Liver (tissue), 9 donors: ENCODE data around the gene DIS3L2. TPM values are rescaled to one million over a fixed set of nuclear protein-coding genes. Genes with fewer than 3 reads are reported as not detected.

Experiments
- DNase-seq: peaks from one replicate; pipeline ENCODE4 v3.0.0-alpha.2; 2017; ENCODE audit warnings: low spot score
- H3K27ac ChIP-seq, 2 donors: one replicate each; pipeline ENCODE4 v1.7.0; 2013; ENCODE audit warnings: inconsistent platforms in 2 of 2, low read length in 2 of 2, control low read depth in 1 of 2, low read depth in 1 of 2, mild to moderate bottlenecking in 1 of 2
- H3K27me3 ChIP-seq, 4 donors: one replicate each; pipeline versions ENCODE4 v1.6.1 to v1.7.0; 2013; ENCODE audit warnings: low read length in 3 of 4, inconsistent platforms in 1 of 4, mild to moderate bottlenecking in 1 of 4, moderate library complexity in 1 of 4; ENCODE audit not compliant: control insufficient read depth in 4 of 4, insufficient read depth in 4 of 4
- H3K36me3 ChIP-seq, 4 donors: one replicate each; pipeline versions ENCODE4 v1.6.1 to v1.7.0; 2013; ENCODE audit warnings: low read length in 3 of 4, mild to moderate bottlenecking in 3 of 4, low read depth in 1 of 4, moderate library complexity in 1 of 4; ENCODE audit not compliant: control insufficient read depth in 4 of 4, insufficient read depth in 3 of 4
- H3K4me1 ChIP-seq, 4 donors: one replicate each; pipeline versions ENCODE4 v1.6.1 to v1.7.0; 2013; ENCODE audit warnings: low read length in 3 of 4, mild to moderate bottlenecking in 3 of 4, moderate library complexity in 1 of 4; ENCODE audit not compliant: control insufficient read depth in 4 of 4, insufficient read depth in 4 of 4
- H3K4me3 ChIP-seq, 3 donors: one replicate each; pipeline versions ENCODE4 v1.6.1 to v1.7.0; 2013; ENCODE audit warnings: low read length in 3 of 3, control low read depth in 1 of 3, low read depth in 1 of 3, mild to moderate bottlenecking in 1 of 3
- H3K9ac ChIP-seq, 2 donors: one replicate each; pipeline ENCODE4 v1.7.0; 2013; ENCODE audit warnings: low read length in 2 of 2, mild to moderate bottlenecking in 2 of 2, moderate library complexity in 2 of 2, control low read depth in 1 of 2, low read depth in 1 of 2
- H3K9me3 ChIP-seq, 4 donors: one replicate each; pipeline versions ENCODE4 v1.6.1 to v1.7.0; 2013; ENCODE audit warnings: low read length in 3 of 4; ENCODE audit not compliant: control insufficient read depth in 4 of 4
- EGR1 ChIP-seq, 2 donors: IDR thresholded peaks; 2 replicates each; pipeline ENCODE4 v1.6.1; 2016 to 2018; ENCODE audit warnings: antibody characterized with exemption in 2 of 2, low read depth in 2 of 2
- FOXA1 ChIP-seq: IDR thresholded peaks from 2 replicates; pipeline ENCODE4 v1.6.1; 2016; ENCODE audit warnings: antibody characterized with exemption
- FOXA2 ChIP-seq: IDR thresholded peaks from 2 replicates; pipeline ENCODE4 v1.6.1; 2016; ENCODE audit warnings: antibody characterized with exemption
- GABPA ChIP-seq, 2 donors: IDR thresholded peaks in 1 of 2; conservative IDR thresholded peaks in 1 of 2; 2 replicates each; pipeline ENCODE4 v1.6.1; 2016; ENCODE audit warnings: antibody characterized with exemption in 2 of 2, mild to moderate bottlenecking in 1 of 2, moderate library complexity in 1 of 2
- HNF4A ChIP-seq, 2 donors: conservative IDR thresholded peaks; 2 replicates each; pipeline ENCODE4 v1.6.1; 2016; ENCODE audit warnings: antibody characterized with exemption in 2 of 2, mild to moderate bottlenecking in 2 of 2
- HNF4G ChIP-seq: IDR thresholded peaks from 2 replicates; pipeline ENCODE4 v1.6.1; 2016; ENCODE audit warnings: antibody characterized with exemption
- JUND ChIP-seq, 2 donors: IDR thresholded peaks; 2 replicates each; pipeline ENCODE4 v1.6.1; 2016; ENCODE audit warnings: antibody characterized with exemption in 2 of 2
- NR2F2 ChIP-seq: IDR thresholded peaks from 2 replicates; pipeline ENCODE4 v1.6.1; 2016; ENCODE audit warnings: antibody characterized with exemption
- RAD21 ChIP-seq, 2 donors: IDR thresholded peaks; 2 replicates each; pipeline ENCODE4 v1.6.1; 2016; ENCODE audit warnings: antibody characterized with exemption in 2 of 2, mild to moderate bottlenecking in 2 of 2
- RXRA ChIP-seq, 2 donors: IDR thresholded peaks; 2 replicates each; pipeline ENCODE4 v1.6.1; 2017 to 2018; ENCODE audit warnings: antibody characterized with exemption in 2 of 2, mild to moderate bottlenecking in 1 of 2
- SP1 ChIP-seq: IDR thresholded peaks from 2 replicates; pipeline ENCODE4 v1.6.1; 2018; ENCODE audit warnings: antibody characterized with exemption, mild to moderate bottlenecking
- TAF1 ChIP-seq: conservative IDR thresholded peaks from 2 replicates; pipeline ENCODE4 v1.6.1; 2016; ENCODE audit warnings: antibody characterized with exemption, mild to moderate bottlenecking
- WGBS: extraction: QIAGEN DNeasy Blood & Tissue Kit; methylation state at CpG from one replicate; pipeline ENCODE4 v1.1.7; 2013; 5-methylcytosine and 5-hydroxymethylcytosine counted together
- polyA plus RNA-seq, 2 donors: library from polyadenylated mRNA; stranded (reverse) in 1 of 2; unstranded in 1 of 2; fragments of 200-250 nt in 1 of 2; fragments of >200 nt in 1 of 2; fragmentation: Nextera tagmentation in 1 of 2; extraction: Ambion mirVana in 1 of 2; gene quantifications; one replicate each; pipeline versions ENCODE4 v1.2.1 to v1.2.3, GENCODE V29; 2013 to 2015
- total RNA-seq, 2 donors: library from RNA; depleted of rRNA; stranded (reverse); fragments of >200 nt; gene quantifications; one replicate each; pipeline ENCODE4 v1.2.3, GENCODE V29; 2014
- TF ChIP-seq, protein P1 (sequence below): IDR thresholded peaks from 2 replicates; pipeline ENCODE4 v1.6.1; 2016; ENCODE audit warnings: antibody characterized with exemption
- TF ChIP-seq, protein P2 (sequence below): IDR thresholded peaks from 2 replicates; pipeline ENCODE4 v1.6.1; 2016; ENCODE audit warnings: antibody characterized with exemption
- TF ChIP-seq, protein P3 (sequence below): fragments of 150-350 bp; IDR thresholded peaks from 2 replicates; pipeline ENCODE4 v1.5.1; 2017; ENCODE audit warnings: improper control_type of control experiment, low read depth, low read length; ENCODE audit not compliant: missing input control
- TF ChIP-seq, protein P4 (sequence below): IDR thresholded peaks from 2 replicates; pipeline ENCODE4 v1.6.1; 2016; ENCODE audit warnings: antibody characterized with exemption
- TF ChIP-seq, protein P5 (sequence below): IDR thresholded peaks from 2 replicates; pipeline ENCODE4 v1.6.1; 2016; ENCODE audit warnings: antibody characterized with exemption, mild to moderate bottlenecking
- donor health status: healthy.
- donor health status: healthy.
- donor health status: healthy.
- donor health status: healthy.
- donor health status: healthy.

The DIS3L2 gene
- total and polyA plus RNA-seq, 4 donors: 5.7 to 21.5 (median 8.8) TPM

DNA sequence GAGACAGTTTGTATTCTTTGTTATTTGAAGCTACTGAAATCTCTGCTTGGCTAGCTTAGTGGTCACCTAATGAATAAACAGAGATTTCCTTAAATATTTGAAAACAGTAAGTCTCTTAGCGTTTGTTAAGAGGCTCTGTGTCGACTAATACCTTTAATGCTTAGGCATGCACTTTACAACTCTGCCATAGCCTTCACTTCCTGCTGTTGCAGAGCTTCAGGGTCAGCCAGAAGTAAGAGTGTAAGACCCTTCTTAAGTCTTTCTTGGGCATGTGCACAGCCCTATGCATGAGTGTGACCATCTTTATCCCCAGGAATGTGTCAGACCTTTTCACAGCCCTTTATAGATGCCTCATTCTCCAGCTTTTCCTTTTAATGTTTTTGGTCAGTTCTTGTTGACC lies 221.8 kb downstream of the DIS3L2 start:
- H3K9me3 ChIP-seq: no peaks in the 10 kb centered on the region

DNA sequence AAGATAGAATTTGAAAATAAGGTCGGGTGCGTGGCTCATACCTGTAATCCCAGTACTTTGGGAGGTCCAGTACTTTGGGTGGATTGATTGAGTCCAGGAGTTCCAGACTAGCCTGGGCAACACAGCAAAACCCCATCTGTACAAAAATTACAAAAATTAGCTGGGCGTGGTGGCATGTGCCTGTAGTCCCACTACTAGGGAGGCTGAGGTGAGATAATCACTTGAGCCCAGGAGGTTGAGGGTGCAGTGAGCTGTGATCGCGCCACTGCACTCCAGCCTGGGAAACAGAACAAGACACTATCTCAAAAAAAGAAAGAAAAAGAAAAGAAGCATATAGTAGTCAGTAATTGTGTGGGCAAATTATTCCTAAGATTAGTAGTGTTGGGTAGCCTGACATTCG lies 222.8 kb downstream of the DIS3L2 start:
- 98% methylated on average over 6 of the region's 6 CpGs for WGBS
- TF ChIP-seq TAF1 (no peak), RAD21 (IDR thresholded peaks at IDR 0.05) (no peak), EGR1 (IDR thresholded peaks at IDR 0.05; ENCODE audit: low read depth in 2 of 2) (no peak), FOXA1 (no peak), HNF4G (no peak), FOXA2 (no peak), HNF4A (conservative IDR thresholded peaks at IDR 0.05) (no peak), SP1 (no peak), RXRA (IDR thresholded peaks at IDR 0.05) (no peak), JUND (IDR thresholded peaks at IDR 0.05) (no peak)
- TF ChIP-seq, protein P1, sequence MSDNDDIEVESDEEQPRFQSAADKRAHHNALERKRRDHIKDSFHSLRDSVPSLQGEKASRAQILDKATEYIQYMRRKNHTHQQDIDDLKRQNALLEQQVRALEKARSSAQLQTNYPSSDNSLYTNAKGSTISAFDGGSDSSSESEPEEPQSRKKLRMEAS: no peak
- TF ChIP-seq, protein P2, sequence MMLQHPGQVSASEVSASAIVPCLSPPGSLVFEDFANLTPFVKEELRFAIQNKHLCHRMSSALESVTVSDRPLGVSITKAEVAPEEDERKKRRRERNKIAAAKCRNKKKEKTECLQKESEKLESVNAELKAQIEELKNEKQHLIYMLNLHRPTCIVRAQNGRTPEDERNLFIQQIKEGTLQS: no peak

More for the DNA sequence above, 221.8 kb downstream of the DIS3L2 start:
- 91% methylated on average over 2 of the region's 2 CpGs for WGBS
- Histone ChIP-seq H3K27me3 (no peaks in the 10 kb centered on the region), H3K9ac (no peak overlapping the region), H3K4me1 (no peaks in the 10 kb centered on the region), H3K4me3 (no peak overlapping the region), H3K36me3 (no peaks in the 10 kb centered on the region), H3K27ac (no peak overlapping the region)
- TF ChIP-seq HNF4A (conservative IDR thresholded peaks at IDR 0.05) (no peak), EGR1 (IDR thresholded peaks at IDR 0.05; ENCODE audit: low read depth in 2 of 2) (no peak), SP1 (no peak), GABPA (IDR thresholded peaks at IDR 0.05 in 1 of 2, conservative IDR thresholded peaks at IDR 0.05 in 1 of 2) (no peak), TAF1 (no peak), RAD21 (IDR thresholded peaks at IDR 0.05) (no peak), HNF4G (no peak), FOXA1 (no peak), NR2F2 (no peak), RXRA (IDR thresholded peaks at IDR 0.05) (no peak), FOXA2 (no peak), JUND (IDR thresholded peaks at IDR 0.05) (no peak)
- TF ChIP-seq, protein P2: no peak
- TF ChIP-seq, protein P1: no peak
- TF ChIP-seq, protein P3, sequence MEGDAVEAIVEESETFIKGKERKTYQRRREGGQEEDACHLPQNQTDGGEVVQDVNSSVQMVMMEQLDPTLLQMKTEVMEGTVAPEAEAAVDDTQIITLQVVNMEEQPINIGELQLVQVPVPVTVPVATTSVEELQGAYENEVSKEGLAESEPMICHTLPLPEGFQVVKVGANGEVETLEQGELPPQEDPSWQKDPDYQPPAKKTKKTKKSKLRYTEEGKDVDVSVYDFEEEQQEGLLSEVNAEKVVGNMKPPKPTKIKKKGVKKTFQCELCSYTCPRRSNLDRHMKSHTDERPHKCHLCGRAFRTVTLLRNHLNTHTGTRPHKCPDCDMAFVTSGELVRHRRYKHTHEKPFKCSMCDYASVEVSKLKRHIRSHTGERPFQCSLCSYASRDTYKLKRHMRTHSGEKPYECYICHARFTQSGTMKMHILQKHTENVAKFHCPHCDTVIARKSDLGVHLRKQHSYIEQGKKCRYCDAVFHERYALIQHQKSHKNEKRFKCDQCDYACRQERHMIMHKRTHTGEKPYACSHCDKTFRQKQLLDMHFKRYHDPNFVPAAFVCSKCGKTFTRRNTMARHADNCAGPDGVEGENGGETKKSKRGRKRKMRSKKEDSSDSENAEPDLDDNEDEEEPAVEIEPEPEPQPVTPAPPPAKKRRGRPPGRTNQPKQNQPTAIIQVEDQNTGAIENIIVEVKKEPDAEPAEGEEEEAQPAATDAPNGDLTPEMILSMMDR: no peak
- TF ChIP-seq, protein P4, sequence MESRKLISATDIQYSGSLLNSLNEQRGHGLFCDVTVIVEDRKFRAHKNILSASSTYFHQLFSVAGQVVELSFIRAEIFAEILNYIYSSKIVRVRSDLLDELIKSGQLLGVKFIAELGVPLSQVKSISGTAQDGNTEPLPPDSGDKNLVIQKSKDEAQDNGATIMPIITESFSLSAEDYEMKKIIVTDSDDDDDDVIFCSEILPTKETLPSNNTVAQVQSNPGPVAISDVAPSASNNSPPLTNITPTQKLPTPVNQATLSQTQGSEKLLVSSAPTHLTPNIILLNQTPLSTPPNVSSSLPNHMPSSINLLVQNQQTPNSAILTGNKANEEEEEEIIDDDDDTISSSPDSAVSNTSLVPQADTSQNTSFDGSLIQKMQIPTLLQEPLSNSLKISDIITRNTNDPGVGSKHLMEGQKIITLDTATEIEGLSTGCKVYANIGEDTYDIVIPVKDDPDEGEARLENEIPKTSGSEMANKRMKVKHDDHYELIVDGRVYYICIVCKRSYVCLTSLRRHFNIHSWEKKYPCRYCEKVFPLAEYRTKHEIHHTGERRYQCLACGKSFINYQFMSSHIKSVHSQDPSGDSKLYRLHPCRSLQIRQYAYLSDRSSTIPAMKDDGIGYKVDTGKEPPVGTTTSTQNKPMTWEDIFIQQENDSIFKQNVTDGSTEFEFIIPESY: no peak
- TF ChIP-seq, protein P5, sequence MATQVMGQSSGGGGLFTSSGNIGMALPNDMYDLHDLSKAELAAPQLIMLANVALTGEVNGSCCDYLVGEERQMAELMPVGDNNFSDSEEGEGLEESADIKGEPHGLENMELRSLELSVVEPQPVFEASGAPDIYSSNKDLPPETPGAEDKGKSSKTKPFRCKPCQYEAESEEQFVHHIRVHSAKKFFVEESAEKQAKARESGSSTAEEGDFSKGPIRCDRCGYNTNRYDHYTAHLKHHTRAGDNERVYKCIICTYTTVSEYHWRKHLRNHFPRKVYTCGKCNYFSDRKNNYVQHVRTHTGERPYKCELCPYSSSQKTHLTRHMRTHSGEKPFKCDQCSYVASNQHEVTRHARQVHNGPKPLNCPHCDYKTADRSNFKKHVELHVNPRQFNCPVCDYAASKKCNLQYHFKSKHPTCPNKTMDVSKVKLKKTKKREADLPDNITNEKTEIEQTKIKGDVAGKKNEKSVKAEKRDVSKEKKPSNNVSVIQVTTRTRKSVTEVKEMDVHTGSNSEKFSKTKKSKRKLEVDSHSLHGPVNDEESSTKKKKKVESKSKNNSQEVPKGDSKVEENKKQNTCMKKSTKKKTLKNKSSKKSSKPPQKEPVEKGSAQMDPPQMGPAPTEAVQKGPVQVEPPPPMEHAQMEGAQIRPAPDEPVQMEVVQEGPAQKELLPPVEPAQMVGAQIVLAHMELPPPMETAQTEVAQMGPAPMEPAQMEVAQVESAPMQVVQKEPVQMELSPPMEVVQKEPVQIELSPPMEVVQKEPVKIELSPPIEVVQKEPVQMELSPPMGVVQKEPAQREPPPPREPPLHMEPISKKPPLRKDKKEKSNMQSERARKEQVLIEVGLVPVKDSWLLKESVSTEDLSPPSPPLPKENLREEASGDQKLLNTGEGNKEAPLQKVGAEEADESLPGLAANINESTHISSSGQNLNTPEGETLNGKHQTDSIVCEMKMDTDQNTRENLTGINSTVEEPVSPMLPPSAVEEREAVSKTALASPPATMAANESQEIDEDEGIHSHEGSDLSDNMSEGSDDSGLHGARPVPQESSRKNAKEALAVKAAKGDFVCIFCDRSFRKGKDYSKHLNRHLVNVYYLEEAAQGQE: no peak
- no peak for DNase-seq

More for the DNA sequence above, 222.8 kb downstream of the DIS3L2 start:
- H3K27ac ChIP-seq: no peak overlapping the region
- H3K36me3 ChIP-seq: no peaks in the 10 kb centered on the region
- no peak for DNase-seq
- H3K9ac ChIP-seq: no peak overlapping the region
- no peaks in the 10 kb centered on the region for H3K27me3 ChIP-seq
- no peaks in the 10 kb centered on the region for H3K9me3 ChIP-seq
- H3K4me1 ChIP-seq: no peaks in the 10 kb centered on the region
- no peak overlapping the region for H3K4me3 ChIP-seq
